ENCODE measurements around the gene PPP2R2B. TPM values are rescaled to one million over a fixed set of nuclear protein-coding genes. Genes with fewer than 3 reads are reported as not detected.

Gene PPP2R2B
- polyA plus RNA-seq, 3 donors, result 0.08 TPM; not detected in 2

DNA sequence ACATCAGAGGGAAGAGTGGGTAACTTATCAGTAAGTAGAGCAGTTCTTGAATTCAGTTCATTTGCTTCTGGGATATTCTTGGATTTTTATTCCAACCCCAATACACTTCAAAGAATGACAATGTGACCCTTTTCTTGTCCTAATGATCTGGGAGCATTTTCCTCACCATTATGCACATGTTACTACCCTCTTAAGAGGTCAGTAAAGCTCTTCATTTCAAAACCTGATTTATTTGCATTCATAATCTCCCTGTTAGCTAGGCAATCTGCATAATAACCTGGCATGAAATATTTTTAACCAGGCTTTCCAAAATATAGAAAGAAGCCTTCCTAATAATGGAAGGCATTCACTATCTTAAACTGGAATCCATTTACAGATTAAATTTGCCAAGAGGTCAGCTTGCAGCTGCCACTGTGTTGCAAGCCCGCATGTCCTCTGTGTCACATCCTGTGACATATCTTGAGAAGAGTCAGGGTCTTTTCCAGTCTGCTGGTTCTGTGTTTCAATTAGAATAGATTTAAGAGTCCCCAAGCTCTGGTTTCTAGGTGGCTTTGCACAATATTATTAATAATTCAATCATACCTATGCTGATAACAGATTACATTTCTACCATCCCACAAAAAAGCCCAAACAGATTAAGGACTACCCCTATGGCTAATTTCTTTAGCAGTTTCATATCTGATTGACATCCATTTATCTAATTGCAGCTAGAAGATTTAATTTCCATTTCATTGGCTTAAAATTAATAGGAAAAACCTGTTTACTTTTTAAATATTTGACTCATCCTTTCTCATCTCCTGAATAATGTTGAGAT lies 30.9 kb upstream of the PPP2R2B start:
- Mint-ChIP-seq H3K36me3 (no peaks in the 10 kb centered on the region), H3K27ac (no peak overlapping the region), H3K9me3 (peaks cover 0 to 2% (median 0%) of the 10 kb centered on the region in 7 donors), H3K4me1 (no peaks in the 10 kb centered on the region), H3K27me3 (ENCODE audit: low read depth in 3 of 3) (peaks cover 0 to 2% (median 2%) of the 10 kb centered on the region in 3 donors), H3K4me3 (no peak overlapping the region)
- H3K9ac ChIP-seq (ENCODE audit: insufficient read depth, low read length, poor library complexity, severe bottlenecking), result no peak overlapping the region
- H3K4me2 ChIP-seq (replicated peaks; ENCODE audit: extremely low read depth, low read length, poor library complexity, severe bottlenecking), result no peak overlapping the region
- no peaks in the 10 kb centered on the region for H3K27me3 ChIP-seq (ENCODE audit: control insufficient read depth in 2 of 2, insufficient read depth in 2 of 2, low read length in 2 of 2)
- no peaks in the 10 kb centered on the region for H3K4me1 ChIP-seq (ENCODE audit: control insufficient read depth in 1 of 2, insufficient read depth in 2 of 2, low read length in 2 of 2)
- no peak overlapping the region for H2AFZ ChIP-seq (ENCODE audit: insufficient read depth, low read depth, low read length, poor library complexity, severe bottlenecking)
- no peaks in the 10 kb centered on the region for H4K20me1 ChIP-seq (ENCODE audit: insufficient read depth, low read length)
- no peak for TF ChIP-seq CTCF (IDR thresholded peaks at IDR 0.05)
- no peaks in the 10 kb centered on the region for H3K79me2 ChIP-seq (ENCODE audit: insufficient read depth, low read length)
- DNase-seq, result no peak
- H3K27ac ChIP-seq (ENCODE audit: low read depth in 1 of 2, low read length in 2 of 2), result no peak overlapping the region
- intact Hi-C loops (cut with micrococcal nuclease), result no loop called here
- no peak overlapping the region for H3K4me3 ChIP-seq (replicated peaks in 1 of 3; ENCODE audit: low read depth in 2 of 3, low read length in 3 of 3)
- 80% methylated on average over 1 of the region's 1 CpG for WGBS (ENCODE audit: insufficient coverage)
- H3K36me3 ChIP-seq (replicated peaks in 1 of 2; ENCODE audit: control insufficient read depth in 1 of 2, insufficient read depth in 2 of 2, low read length in 2 of 2), result no peaks in the 10 kb centered on the region
- H3K9me3 ChIP-seq (replicated peaks in 1 of 2; ENCODE audit: control insufficient read depth in 1 of 2, insufficient read depth in 1 of 2, low read length in 2 of 2), result no peaks in the 10 kb centered on the region

- H4K20me1 ChIP-seq (ENCODE audit: insufficient read depth, low read length), result no peaks in the 10 kb centered on the region
- no peaks in the 10 kb centered on the region for H3K36me3 Mint-ChIP-seq
- H3K9ac ChIP-seq (ENCODE audit: insufficient read depth, low read length, poor library complexity, severe bottlenecking), result no peak overlapping the region
- no peak overlapping the region for H3K27ac ChIP-seq (ENCODE audit: low read depth in 1 of 2, low read length in 2 of 2)
- H3K27ac Mint-ChIP-seq, result peak overlapping the region in 1 of 7 donors; percentile 66
- peaks cover 0 to 3% (median 0%) of the 10 kb centered on the region in 7 donors for H3K9me3 Mint-ChIP-seq
- WGBS (ENCODE audit: insufficient coverage), result 91% methylated on average over 3 of the region's 5 CpGs
- no peaks in the 10 kb centered on the region for H3K4me1 Mint-ChIP-seq
- no peaks in the 10 kb centered on the region for H3K36me3 ChIP-seq (replicated peaks in 1 of 2; ENCODE audit: control insufficient read depth in 1 of 2, insufficient read depth in 2 of 2, low read length in 2 of 2)
- H3K4me1 ChIP-seq (ENCODE audit: control insufficient read depth in 1 of 2, insufficient read depth in 2 of 2, low read length in 2 of 2), result no peaks in the 10 kb centered on the region
- intact Hi-C loops (cut with micrococcal nuclease), result no loop called here
- no peak overlapping the region for H3K4me2 ChIP-seq (replicated peaks; ENCODE audit: extremely low read depth, low read length, poor library complexity, severe bottlenecking)
- H3K27me3 Mint-ChIP-seq (ENCODE audit: low read depth in 3 of 3), result peaks cover 0 to 2% (median 2%) of the 10 kb centered on the region in 3 donors
- no peak overlapping the region for H2AFZ ChIP-seq (ENCODE audit: insufficient read depth, low read depth, low read length, poor library complexity, severe bottlenecking)
- no peaks in the 10 kb centered on the region for H3K9me3 ChIP-seq (replicated peaks in 1 of 2; ENCODE audit: control insufficient read depth in 1 of 2, insufficient read depth in 1 of 2, low read length in 2 of 2)
- H3K4me3 ChIP-seq (replicated peaks in 1 of 3; ENCODE audit: low read depth in 2 of 3, low read length in 3 of 3), result no peak overlapping the region
- no peaks in the 10 kb centered on the region for H3K79me2 ChIP-seq (ENCODE audit: insufficient read depth, low read length)
- H3K4me3 Mint-ChIP-seq, result no peak overlapping the region
- no peaks in the 10 kb centered on the region for H3K27me3 ChIP-seq (ENCODE audit: control insufficient read depth in 2 of 2, insufficient read depth in 2 of 2, low read length in 2 of 2)
- DNase-seq, result no peak
- TF ChIP-seq CTCF (IDR thresholded peaks at IDR 0.05), result no peak
Measured at GRCh38 chr5:146906803-146907202, 28.2 kb upstream of the PPP2R2B start.
